ENCODE measurements around the gene DPH7. TPM values are rescaled to one million over a fixed set of nuclear protein-coding genes. Genes with fewer than 3 reads are reported as not detected.
"Not testable (repeated sequence)": the region's sequence is repeated elsewhere in the genome, so short reads cannot be mapped to it uniquely, and the experiment has no call there.

Gene DPH7
- polyA plus RNA-seq, 4 donors, result 22.5 to 36.7 (median 31.5) TPM

DNA sequence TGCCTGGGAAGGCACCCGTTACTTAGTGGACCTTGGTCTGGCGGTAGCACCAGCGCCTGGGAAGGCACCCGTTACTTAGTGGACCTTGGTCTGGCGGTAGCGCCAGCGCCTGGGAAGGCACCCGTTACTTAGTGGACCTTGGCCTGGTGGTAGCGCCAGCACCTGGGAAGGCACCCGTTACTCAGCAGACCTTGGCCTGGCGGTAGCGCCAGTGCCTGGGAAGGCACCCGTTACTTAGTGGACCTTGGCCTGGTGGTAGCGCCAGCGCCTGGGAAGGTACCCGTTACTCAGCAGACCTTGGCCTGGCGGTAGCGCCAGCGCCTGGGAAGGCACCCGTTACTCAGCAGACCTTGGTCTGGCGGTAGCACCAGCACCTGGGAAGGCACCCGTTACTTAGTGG lies 67.6 kb downstream of the DPH7 start:
- peak; percentile 12 to 68 for DNase-seq
- H3K36me3 ChIP-seq (ENCODE audit: control insufficient read depth in 3 of 3, insufficient read depth in 2 of 3, low read depth in 1 of 3, low read length in 3 of 3); FAIRE-seq; H3K27ac ChIP-seq (ENCODE audit: low read depth in 1 of 3, low read length in 2 of 3); H3K4me1 ChIP-seq (ENCODE audit: control insufficient read depth in 3 of 3, insufficient read depth in 2 of 3, low read depth in 1 of 3, low read length in 2 of 3); H3K4me3 ChIP-seq (ENCODE audit: low read depth in 1 of 3, low read length in 3 of 3); H3K27me3 ChIP-seq (ENCODE audit: control insufficient read depth in 3 of 3, insufficient read depth in 3 of 3, low read length in 3 of 3): not testable (repeated sequence)
- peaks cover 0 to 14% of the 10 kb centered on the region in 2 donors for H3K9me3 ChIP-seq (ENCODE audit: control insufficient read depth in 2 of 2, insufficient read depth in 1 of 2, low read depth in 1 of 2, low read length in 1 of 2)
- WGBS, 3 donors, result 27 to 78% (median 60%) methylated on average over 22 of the region's 22 CpGs

GRCh38 chr9:137509198-137509597 lies 69.5 kb downstream of the DPH7 start:
- 81 to 92% (median 87%) methylated on average over 14 of the region's 14 CpGs for WGBS, 3 donors

GRCh38 chr9:137506702-137507171 lies 72.0 kb downstream of the DPH7 start:
- DNase-seq (no peak), FAIRE-seq (no peak)
- peaks cover 0 to 15% of the 10 kb centered on the region in 2 donors for H3K9me3 ChIP-seq (ENCODE audit: control insufficient read depth in 2 of 2, insufficient read depth in 1 of 2, low read depth in 1 of 2, low read length in 1 of 2)
- no peak overlapping the region for H3K4me3 ChIP-seq (ENCODE audit: low read depth in 1 of 3, low read length in 3 of 3)
- H3K27me3 ChIP-seq (ENCODE audit: control insufficient read depth in 3 of 3, insufficient read depth in 3 of 3, low read length in 3 of 3), result no peaks in the 10 kb centered on the region
- H3K27ac ChIP-seq (ENCODE audit: low read depth in 1 of 3, low read length in 2 of 3), result no peak overlapping the region
- WGBS, 3 donors, result 82 to 87% (median 83%) methylated on average over 26 of the region's 26 CpGs
- H3K4me1 ChIP-seq (ENCODE audit: control insufficient read depth in 3 of 3, insufficient read depth in 2 of 3, low read depth in 1 of 3, low read length in 2 of 3), result no peaks in the 10 kb centered on the region
- no peaks in the 10 kb centered on the region for H3K36me3 ChIP-seq (ENCODE audit: control insufficient read depth in 3 of 3, insufficient read depth in 2 of 3, low read depth in 1 of 3, low read length in 3 of 3)

More at GRCh38 chr9:137509198-137509597, 69.5 kb downstream of the DPH7 start:
- no peak for DNase-seq
- no peak for FAIRE-seq
- Histone ChIP-seq H3K36me3 (ENCODE audit: control insufficient read depth in 3 of 3, insufficient read depth in 2 of 3, low read depth in 1 of 3, low read length in 3 of 3) (peaks cover 0 to 6% (median 0%) of the 10 kb centered on the region in 3 donors), H3K27me3 (ENCODE audit: control insufficient read depth in 3 of 3, insufficient read depth in 3 of 3, low read length in 3 of 3) (no peaks in the 10 kb centered on the region), H3K9me3 (ENCODE audit: control insufficient read depth in 2 of 2, insufficient read depth in 1 of 2, low read depth in 1 of 2, low read length in 1 of 2) (peaks cover 0 to 15% of the 10 kb centered on the region in 2 donors), H3K4me3 (ENCODE audit: low read depth in 1 of 3, low read length in 3 of 3) (no peak overlapping the region), H3K27ac (ENCODE audit: low read depth in 1 of 3, low read length in 2 of 3) (no peak overlapping the region), H3K4me1 (ENCODE audit: control insufficient read depth in 3 of 3, insufficient read depth in 2 of 3, low read depth in 1 of 3, low read length in 2 of 3) (no peaks in the 10 kb centered on the region)

DNA sequence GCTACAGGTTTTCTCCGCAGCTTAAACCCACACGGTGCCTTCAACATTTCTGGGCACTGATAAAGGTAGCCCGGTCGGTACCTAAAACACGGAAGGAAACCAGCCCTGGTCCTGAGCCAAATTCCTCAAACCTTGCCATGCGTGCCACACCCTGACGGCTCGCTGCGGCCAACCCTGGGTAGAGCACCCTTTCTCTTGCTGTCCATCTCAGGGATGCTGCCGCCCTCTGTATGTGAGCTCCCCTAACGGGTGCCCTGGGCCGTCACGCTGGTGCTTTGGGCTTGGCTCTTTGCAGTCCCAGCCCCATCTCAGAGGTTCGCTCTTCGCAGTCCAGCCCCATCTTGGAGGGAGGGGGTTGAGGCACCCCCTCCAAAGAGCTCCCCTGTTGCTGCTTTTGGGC lies 72.5 kb downstream of the DPH7 start:
- no peak overlapping the region for H3K4me3 ChIP-seq (ENCODE audit: low read depth in 1 of 3, low read length in 3 of 3)
- 66 to 90% (median 77%) methylated on average over 15 of the region's 15 CpGs for WGBS, 3 donors
- DNase-seq (no peak), FAIRE-seq (no peak)
- H3K4me1 ChIP-seq (ENCODE audit: control insufficient read depth in 3 of 3, insufficient read depth in 2 of 3, low read depth in 1 of 3, low read length in 2 of 3), result no peaks in the 10 kb centered on the region
- no peaks in the 10 kb centered on the region for H3K36me3 ChIP-seq (ENCODE audit: control insufficient read depth in 3 of 3, insufficient read depth in 2 of 3, low read depth in 1 of 3, low read length in 3 of 3)
- no peak overlapping the region for H3K27ac ChIP-seq (ENCODE audit: low read depth in 1 of 3, low read length in 2 of 3)
- H3K27me3 ChIP-seq (ENCODE audit: control insufficient read depth in 3 of 3, insufficient read depth in 3 of 3, low read length in 3 of 3), result no peaks in the 10 kb centered on the region
- H3K9me3 ChIP-seq (ENCODE audit: control insufficient read depth in 2 of 2, insufficient read depth in 1 of 2, low read depth in 1 of 2, low read length in 1 of 2), result peaks cover 0 to 13% of the 10 kb centered on the region in 2 donors

GRCh38 chr9:137505421-137506140 lies 73.1 kb downstream of the DPH7 start:
- peaks cover 0 to 9% of the 10 kb centered on the region in 2 donors for H3K9me3 ChIP-seq (ENCODE audit: control insufficient read depth in 2 of 2, insufficient read depth in 1 of 2, low read depth in 1 of 2, low read length in 1 of 2)
- 90 to 94% (median 92%) methylated on average over 28 of the region's 28 CpGs for WGBS, 3 donors
- DNase-seq (no peak), FAIRE-seq (no peak)
- no peaks in the 10 kb centered on the region for H3K27me3 ChIP-seq (ENCODE audit: control insufficient read depth in 3 of 3, insufficient read depth in 3 of 3, low read length in 3 of 3)
- H3K27ac ChIP-seq (ENCODE audit: low read depth in 1 of 3, low read length in 2 of 3), result no peak overlapping the region
- peaks cover 0 to 2% (median 0%) of the 10 kb centered on the region in 3 donors for H3K36me3 ChIP-seq (ENCODE audit: control insufficient read depth in 3 of 3, insufficient read depth in 2 of 3, low read depth in 1 of 3, low read length in 3 of 3)
- no peaks in the 10 kb centered on the region for H3K4me1 ChIP-seq (ENCODE audit: control insufficient read depth in 3 of 3, insufficient read depth in 2 of 3, low read depth in 1 of 3, low read length in 2 of 3)
- H3K4me3 ChIP-seq (ENCODE audit: low read depth in 1 of 3, low read length in 3 of 3), result no peak overlapping the region

Other genes with a start within 250 kb of the DPH7 start
- 10 to 100 TPM; 15.0 to 47.8 (median 32.4) TPM for gene EXD3, start 155.8 kb downstream of the DPH7 start, polyA plus RNA-seq
- 10 to 100 TPM in 3 of 4 donors, 1 to 10 TPM in 1; 8.0 to 38.0 (median 20.7) TPM for gene NOXA1, start 155.5 kb downstream of the DPH7 start, polyA plus RNA-seq
- 10 to 100 TPM; 15.9 to 85.4 (median 40.8) TPM for gene ENTPD8, start 137.6 kb downstream of the DPH7 start, polyA plus RNA-seq
- gene NSMF, start 119.6 kb downstream of the DPH7 start, polyA plus RNA-seq, result 10 to 100 TPM; 25.4 to 76.9 (median 45.6) TPM
- 1 to 10 TPM; 2.9 to 8.8 (median 3.3) TPM for gene PNPLA7, start 28.5 kb downstream of the DPH7 start, polyA plus RNA-seq
- 100 to 1,000 TPM in 2 of 4 donors, 10 to 100 TPM in 2; 33.7 to 166 (median 109) TPM for gene MRPL41, start 27.0 kb downstream of the DPH7 start, polyA plus RNA-seq
- 10 to 100 TPM; 14.1 to 17.7 (median 17.0) TPM for gene ZMYND19, start 11.6 kb upstream of the DPH7 start, polyA plus RNA-seq
- gene ARRDC1, start 26.8 kb upstream of the DPH7 start, polyA plus RNA-seq, result 100 to 1,000 TPM in 2 of 4 donors, 10 to 100 TPM in 2; 63.4 to 236 (median 123) TPM
- gene EHMT1, start 40.1 kb upstream of the DPH7 start, polyA plus RNA-seq, result 10 to 100 TPM; 35.2 to 53.9 (median 39.1) TPM